OCI-LY3 (cell line): ENCODE results near the gene SERGEF.

Experiments used
- H2AFZ ChIP-seq: fragments of 200-600, 300-600 bp; shearing (Covaris generic); 2 replicates; pipeline ENCODE4 v1.6.0; 2014; ENCODE audit warnings: antibody characterized with exemption, low read depth, low read length
- H3K27ac ChIP-seq: fragments of 200-600, 300-600 bp; sonication (generic); 2 replicates; pipeline ENCODE4 v1.5.1; 2014; ENCODE audit warnings: mild to moderate bottlenecking, low read length, moderate library complexity, mixed read lengths
- H3K27me3 ChIP-seq: fragments of 200-600, 300-600 bp; sonication (generic); 2 replicates; pipeline ENCODE4 v1.6.1; 2014; ENCODE audit warnings: low read depth, low read length, mixed read lengths
- H3K36me3 ChIP-seq: fragments of 200-600, 300-600 bp; sonication (generic); replicated peaks from 2 replicates; pipeline ENCODE3; 2014; ENCODE audit warnings: low read depth, low read length, mixed read lengths
- H3K4me1 ChIP-seq: fragments of 300-600, 200-600 bp; sonication (generic); 2 replicates; pipeline ENCODE4 v1.6.1; 2014; ENCODE audit warnings: low read length, mixed read lengths
- H3K4me2 ChIP-seq: fragments of 200-600, 300-600 bp; sonication (generic); 2 replicates; pipeline ENCODE4 v1.6.1; 2014; ENCODE audit warnings: low read length, mixed read lengths
- H3K4me3 ChIP-seq: fragments of 300-600, 200-600 bp; sonication (generic); 2 replicates; pipeline ENCODE4 v1.5.1; 2014; ENCODE audit warnings: antibody characterized with exemption, mild to moderate bottlenecking, low read length, moderate library complexity
- H3K79me2 ChIP-seq: fragments of 300-600, 200-600 bp; shearing (Covaris generic); 2 replicates; pipeline ENCODE4 v1.6.1; 2014; ENCODE audit warnings: mild to moderate bottlenecking, low read length, mixed read lengths
- H3K9ac ChIP-seq: fragments of 300-600, 200-600 bp; shearing (Covaris generic); 2 replicates; pipeline ENCODE4 v1.6.0; 2014; ENCODE audit warnings: mild to moderate bottlenecking, low read length, moderate library complexity
- H3K9me3 ChIP-seq: fragments of 200-600, 300-600 bp; shearing (Covaris generic); 2 replicates; pipeline ENCODE4 v1.6.1; 2014; ENCODE audit warnings: low read length, mixed read lengths; ENCODE audit not compliant: insufficient read depth
- H4K20me1 ChIP-seq: fragments of 200-600, 300-600 bp; sonication (generic); 2 replicates; pipeline ENCODE4 v1.6.1; 2016; ENCODE audit warnings: low read length, mixed read lengths; ENCODE audit not compliant: insufficient read depth
- EZH2phosphoT487 ChIP-seq: fragments of 200-600 bp; shearing (Covaris generic); IDR thresholded peaks from 2 replicates; pipeline ENCODE4 v1.6.1; 2018; ENCODE audit warnings: antibody characterized with exemption, mixed run types, low read depth
- TF ChIP-seq, protein P1 (sequence below): fragments of 200-600, 300-600 bp; sonication (generic); IDR thresholded peaks from 2 replicates; pipeline ENCODE4 v1.5.1; 2014; ENCODE audit warnings: antibody characterized with exemption, low read length, low read depth

SERGEF gene

DNA sequence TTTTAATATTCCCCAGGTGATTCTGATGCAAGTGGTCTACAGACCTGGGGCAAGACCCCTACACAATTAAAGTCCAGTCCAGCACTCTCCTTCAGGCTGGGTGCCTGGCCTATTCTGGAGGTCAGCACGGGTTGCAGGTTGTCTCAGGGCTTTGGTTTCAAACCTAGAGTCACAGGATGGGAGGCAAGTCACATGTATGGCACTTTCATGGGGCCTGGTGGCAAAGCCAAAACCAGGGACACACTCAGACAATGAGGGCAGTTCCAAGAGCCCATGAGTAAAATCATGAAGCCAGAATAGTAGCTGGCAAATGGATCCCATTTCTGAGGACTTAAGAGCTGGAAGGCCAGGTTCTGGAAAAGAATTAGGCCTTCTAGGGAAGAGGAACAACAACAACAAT, 181.6 kb downstream of the SERGEF start:
- no peaks in the 10 kb centered on the region for H3K36me3 ChIP-seq
- H3K27me3 ChIP-seq, result no peaks in the 10 kb centered on the region
- no peak overlapping the region for H3K4me2 ChIP-seq
- no peak overlapping the region for H3K4me3 ChIP-seq
- TF ChIP-seq, protein P1, sequence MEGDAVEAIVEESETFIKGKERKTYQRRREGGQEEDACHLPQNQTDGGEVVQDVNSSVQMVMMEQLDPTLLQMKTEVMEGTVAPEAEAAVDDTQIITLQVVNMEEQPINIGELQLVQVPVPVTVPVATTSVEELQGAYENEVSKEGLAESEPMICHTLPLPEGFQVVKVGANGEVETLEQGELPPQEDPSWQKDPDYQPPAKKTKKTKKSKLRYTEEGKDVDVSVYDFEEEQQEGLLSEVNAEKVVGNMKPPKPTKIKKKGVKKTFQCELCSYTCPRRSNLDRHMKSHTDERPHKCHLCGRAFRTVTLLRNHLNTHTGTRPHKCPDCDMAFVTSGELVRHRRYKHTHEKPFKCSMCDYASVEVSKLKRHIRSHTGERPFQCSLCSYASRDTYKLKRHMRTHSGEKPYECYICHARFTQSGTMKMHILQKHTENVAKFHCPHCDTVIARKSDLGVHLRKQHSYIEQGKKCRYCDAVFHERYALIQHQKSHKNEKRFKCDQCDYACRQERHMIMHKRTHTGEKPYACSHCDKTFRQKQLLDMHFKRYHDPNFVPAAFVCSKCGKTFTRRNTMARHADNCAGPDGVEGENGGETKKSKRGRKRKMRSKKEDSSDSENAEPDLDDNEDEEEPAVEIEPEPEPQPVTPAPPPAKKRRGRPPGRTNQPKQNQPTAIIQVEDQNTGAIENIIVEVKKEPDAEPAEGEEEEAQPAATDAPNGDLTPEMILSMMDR, result no peak
- no peak for TF ChIP-seq EZH2phosphoT487
- H4K20me1 ChIP-seq, result no peaks in the 10 kb centered on the region
- no peaks in the 10 kb centered on the region for H3K9me3 ChIP-seq
- H3K79me2 ChIP-seq, result no peaks in the 10 kb centered on the region
- H3K9ac ChIP-seq, result no peak overlapping the region
- H3K27ac ChIP-seq, result no peak overlapping the region
- no peak overlapping the region for H2AFZ ChIP-seq
- no peaks in the 10 kb centered on the region for H3K4me1 ChIP-seq

DNA sequence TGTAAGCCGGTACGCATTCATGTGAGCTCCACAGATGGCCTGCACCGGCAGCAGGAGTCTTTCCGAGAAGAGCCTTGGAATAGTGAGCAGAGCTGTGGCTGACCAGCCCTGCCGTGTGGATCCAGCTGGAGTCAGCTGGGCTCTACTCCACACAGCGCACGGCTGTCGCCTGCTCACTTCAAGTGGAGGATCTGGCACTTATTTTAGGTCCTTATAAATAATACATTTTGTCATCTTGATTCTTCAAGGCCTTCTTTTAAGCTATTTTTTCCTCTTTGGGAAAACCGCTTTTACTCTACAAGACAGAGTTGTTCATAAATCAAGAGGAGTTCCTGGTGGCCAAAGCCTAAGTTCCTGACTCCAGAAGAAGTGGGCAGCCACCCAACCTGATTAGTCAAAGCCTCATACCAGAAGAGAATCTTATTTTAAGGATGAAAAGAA, 184.5 kb downstream of the SERGEF start:
- Histone ChIP-seq H4K20me1 (no peaks in the 10 kb centered on the region), H3K9ac (no peak overlapping the region), H3K9me3 (no peaks in the 10 kb centered on the region), H3K27me3 (no peaks in the 10 kb centered on the region), H3K4me1 (no peaks in the 10 kb centered on the region), H3K36me3 (no peaks in the 10 kb centered on the region), H3K27ac (no peak overlapping the region), H3K4me3 (no peak overlapping the region), H2AFZ (no peak overlapping the region), H3K4me2 (no peak overlapping the region), H3K79me2 (no peaks in the 10 kb centered on the region)
- TF ChIP-seq EZH2phosphoT487, result no peak
- TF ChIP-seq, protein P1, result no peak

DNA sequence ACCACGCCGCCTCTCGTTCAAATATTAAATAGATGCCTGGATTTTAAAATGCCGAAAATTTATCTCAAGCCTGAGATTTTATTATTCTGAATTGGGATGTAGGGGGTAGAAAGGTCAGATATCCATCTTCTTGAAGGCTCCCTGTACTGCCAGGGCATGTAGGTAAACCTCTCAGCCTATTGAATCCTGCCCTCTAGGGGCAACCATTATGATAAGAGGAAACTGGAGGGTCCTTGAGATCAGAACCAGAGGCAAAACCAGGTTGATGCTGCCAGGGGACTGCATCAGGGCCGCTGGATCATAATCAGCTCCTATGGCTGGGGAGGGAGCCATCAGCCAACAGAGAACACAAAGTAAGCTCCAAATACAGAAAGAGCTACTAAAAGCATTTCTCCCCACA, 185.8 kb downstream of the SERGEF start:
- Histone ChIP-seq H3K4me3 (no peak overlapping the region), H3K36me3 (no peaks in the 10 kb centered on the region)
- TF ChIP-seq EZH2phosphoT487, result no peak
- TF ChIP-seq, protein P1, result peak; percentile 37

DNA sequence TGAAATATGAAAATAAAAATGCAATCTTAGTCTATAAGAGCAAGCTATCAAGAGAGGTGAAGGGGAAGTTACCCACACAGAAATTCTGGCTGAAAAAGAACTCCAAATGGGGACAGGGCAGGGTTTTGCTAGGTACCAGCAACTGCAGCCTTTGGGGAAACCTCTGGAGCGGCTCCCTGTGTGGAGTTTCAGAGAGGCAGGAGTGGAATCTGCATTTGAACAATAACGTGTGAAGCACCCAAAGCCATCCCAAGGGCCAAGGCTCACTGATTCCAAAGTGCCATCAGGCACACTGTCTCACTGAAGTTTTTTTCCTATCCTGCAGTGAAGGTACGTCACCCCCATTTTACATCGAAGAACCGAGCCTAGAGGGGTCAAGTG, 190.5 kb downstream of the SERGEF start:
- Histone ChIP-seq H2AFZ (no peak overlapping the region), H3K4me1 (peaks cover 5% of the 10 kb centered on the region; the same call in 1 of the 2 replicates), H3K27me3 (no peaks in the 10 kb centered on the region), H3K4me3 (no peak overlapping the region), H3K9ac (no peak overlapping the region), H3K27ac (no peak overlapping the region), H3K4me2 (no peak overlapping the region), H3K79me2 (no peaks in the 10 kb centered on the region), H4K20me1 (no peaks in the 10 kb centered on the region), H3K36me3 (no peaks in the 10 kb centered on the region), H3K9me3 (no peaks in the 10 kb centered on the region)
- TF ChIP-seq, protein P1, result no peak
- no peak for TF ChIP-seq EZH2phosphoT487

More for the DNA sequence above, 185.8 kb downstream of the SERGEF start:
- no peaks in the 10 kb centered on the region for H4K20me1 ChIP-seq
- no peaks in the 10 kb centered on the region for H3K27me3 ChIP-seq
- H3K4me1 ChIP-seq, result peaks cover 5% of the 10 kb centered on the region; the same call in 1 of the 2 replicates
- no peaks in the 10 kb centered on the region for H3K79me2 ChIP-seq
- H2AFZ ChIP-seq, result no peak overlapping the region
- no peak overlapping the region for H3K27ac ChIP-seq
- H3K4me2 ChIP-seq, result no peak overlapping the region
- H3K9ac ChIP-seq, result no peak overlapping the region
- H3K9me3 ChIP-seq, result no peaks in the 10 kb centered on the region
